Cerebellar nuclear complex (tissue), 1 donor: ENCODE measurements around the gene ATXN1.

Experiments
- DNase-seq, 2 experiments: peaks; one replicate each; lab custom pipeline; 2025; lab: John Stamatoyannopoulos, UW

ATXN1 gene

DNA sequence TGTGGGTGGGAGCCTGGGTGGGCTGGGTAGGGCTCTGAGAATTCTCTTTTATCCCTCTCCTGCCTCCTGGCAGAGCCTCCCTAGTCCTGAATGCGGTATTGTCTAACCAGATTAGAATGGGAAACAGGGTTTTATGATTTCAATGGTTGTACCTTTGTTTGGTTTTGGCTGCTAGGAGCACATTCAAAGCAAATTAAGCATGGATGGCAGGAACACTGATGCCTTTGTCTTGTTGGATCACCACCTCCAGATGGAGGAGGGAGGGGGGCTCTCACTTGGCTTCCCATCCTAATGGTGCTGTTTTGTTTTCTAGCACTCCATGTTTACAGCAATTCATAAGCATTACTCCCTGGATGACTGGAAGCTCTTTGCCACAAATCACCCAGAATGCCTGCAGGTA, 511.3 kb downstream of the ATXN1 start:
- DNase-seq, result no peak
